Mesothelial cell of epicardium (in vitro differentiated cells): ENCODE results near the gene SLC23A2. TPM values are rescaled to one million over a fixed set of nuclear protein-coding genes. Genes with fewer than 3 reads are reported as not detected.
A peak's percentile ranks its signal among the peaks of the same experiment; 100 is the strongest.

ENCODE experiments used
- DNase-seq, 2 experiments: peaks; one replicate each; pipeline ENCODE4 v3.0.0; 2021; ENCODE audit warnings: low spot score in 2 of 2; ENCODE audit not compliant: unreplicated experiment in 2 of 2
- H3K27ac Mint-ChIP-seq: 2 replicates; pipeline ENCODE4 v1.8.0; 2021; ENCODE audit warnings: mixed read lengths
- H3K27me3 Mint-ChIP-seq: 2 replicates; pipeline ENCODE4 v1.8.0; 2021; ENCODE audit warnings: low read depth, mixed read lengths
- H3K36me3 Mint-ChIP-seq: 2 replicates; pipeline ENCODE4 v1.8.0; 2021; ENCODE audit warnings: mixed read lengths
- H3K4me1 Mint-ChIP-seq: 2 replicates; pipeline ENCODE4 v1.8.0; 2021; ENCODE audit warnings: mixed read lengths
- H3K4me3 Mint-ChIP-seq: 2 replicates; pipeline ENCODE4 v1.8.0; 2021; ENCODE audit warnings: mild to moderate bottlenecking, moderate library complexity, mixed read lengths
- H3K9me3 Mint-ChIP-seq: 2 replicates; pipeline ENCODE4 v1.8.0; 2021; ENCODE audit warnings: mixed read lengths
- total RNA-seq: library from RNA; stranded (reverse); gene quantifications from 3 replicates; pipeline ENCODE4 v1.2.1, GENCODE V29; 2021
- TF ChIP-seq, protein P1 (sequence below): fragments of 200-600 bp; sonication (generic); IDR thresholded peaks from one replicate; pipeline ENCODE4 v1.5.0; 2021; ENCODE audit warnings: antibody characterized with exemption; ENCODE audit not compliant: unreplicated experiment

The SLC23A2 gene
- total RNA-seq, 1 donor from 2014 or later: 33.7 TPM

DNA sequence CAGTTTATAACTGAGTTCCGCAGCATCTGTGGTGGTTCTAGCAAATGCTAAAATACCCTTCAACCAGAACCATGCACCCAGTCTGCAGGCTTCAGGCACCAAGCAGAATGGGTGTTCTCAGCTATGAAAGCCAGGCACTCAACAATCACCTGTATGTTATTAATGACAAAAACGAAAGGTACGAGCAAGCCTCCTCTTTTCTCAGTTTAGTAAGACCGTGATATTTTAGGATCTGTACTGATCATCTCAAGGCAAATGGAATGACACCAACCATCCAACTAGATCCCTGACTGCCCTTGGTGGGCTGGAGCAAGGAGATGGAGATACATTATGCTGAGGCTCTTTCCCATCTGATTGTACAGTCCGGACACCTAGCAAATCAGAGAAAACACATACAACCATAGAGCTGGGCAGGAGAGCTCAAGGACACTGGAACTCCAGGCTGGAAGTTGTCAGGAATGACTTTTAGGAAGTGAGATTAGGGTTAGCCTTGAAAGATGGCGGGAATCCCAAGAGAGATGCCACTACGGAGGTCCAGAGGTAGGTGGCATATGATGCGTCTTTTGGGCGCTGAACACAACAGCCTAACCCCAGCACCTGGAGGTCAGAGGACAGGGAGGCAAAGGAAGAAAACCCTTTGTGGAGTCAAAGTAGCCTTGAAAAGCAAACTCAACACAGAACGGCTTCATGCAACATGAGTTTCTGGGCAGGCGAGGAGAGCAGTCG is 33.4 kb downstream of the SLC23A2 start:
- TF ChIP-seq, protein P1, sequence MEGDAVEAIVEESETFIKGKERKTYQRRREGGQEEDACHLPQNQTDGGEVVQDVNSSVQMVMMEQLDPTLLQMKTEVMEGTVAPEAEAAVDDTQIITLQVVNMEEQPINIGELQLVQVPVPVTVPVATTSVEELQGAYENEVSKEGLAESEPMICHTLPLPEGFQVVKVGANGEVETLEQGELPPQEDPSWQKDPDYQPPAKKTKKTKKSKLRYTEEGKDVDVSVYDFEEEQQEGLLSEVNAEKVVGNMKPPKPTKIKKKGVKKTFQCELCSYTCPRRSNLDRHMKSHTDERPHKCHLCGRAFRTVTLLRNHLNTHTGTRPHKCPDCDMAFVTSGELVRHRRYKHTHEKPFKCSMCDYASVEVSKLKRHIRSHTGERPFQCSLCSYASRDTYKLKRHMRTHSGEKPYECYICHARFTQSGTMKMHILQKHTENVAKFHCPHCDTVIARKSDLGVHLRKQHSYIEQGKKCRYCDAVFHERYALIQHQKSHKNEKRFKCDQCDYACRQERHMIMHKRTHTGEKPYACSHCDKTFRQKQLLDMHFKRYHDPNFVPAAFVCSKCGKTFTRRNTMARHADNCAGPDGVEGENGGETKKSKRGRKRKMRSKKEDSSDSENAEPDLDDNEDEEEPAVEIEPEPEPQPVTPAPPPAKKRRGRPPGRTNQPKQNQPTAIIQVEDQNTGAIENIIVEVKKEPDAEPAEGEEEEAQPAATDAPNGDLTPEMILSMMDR: no peak
- DNase-seq: no peak
- H3K27ac Mint-ChIP-seq: no peak overlapping the region
- H3K36me3 Mint-ChIP-seq: peaks cover 15% of the 10 kb centered on the region
- H3K9me3 Mint-ChIP-seq: no peaks in the 10 kb centered on the region
- no peaks in the 10 kb centered on the region for H3K27me3 Mint-ChIP-seq
- no peak overlapping the region for H3K4me3 Mint-ChIP-seq
- H3K4me1 Mint-ChIP-seq: peaks cover 3% of the 10 kb centered on the region

DNA sequence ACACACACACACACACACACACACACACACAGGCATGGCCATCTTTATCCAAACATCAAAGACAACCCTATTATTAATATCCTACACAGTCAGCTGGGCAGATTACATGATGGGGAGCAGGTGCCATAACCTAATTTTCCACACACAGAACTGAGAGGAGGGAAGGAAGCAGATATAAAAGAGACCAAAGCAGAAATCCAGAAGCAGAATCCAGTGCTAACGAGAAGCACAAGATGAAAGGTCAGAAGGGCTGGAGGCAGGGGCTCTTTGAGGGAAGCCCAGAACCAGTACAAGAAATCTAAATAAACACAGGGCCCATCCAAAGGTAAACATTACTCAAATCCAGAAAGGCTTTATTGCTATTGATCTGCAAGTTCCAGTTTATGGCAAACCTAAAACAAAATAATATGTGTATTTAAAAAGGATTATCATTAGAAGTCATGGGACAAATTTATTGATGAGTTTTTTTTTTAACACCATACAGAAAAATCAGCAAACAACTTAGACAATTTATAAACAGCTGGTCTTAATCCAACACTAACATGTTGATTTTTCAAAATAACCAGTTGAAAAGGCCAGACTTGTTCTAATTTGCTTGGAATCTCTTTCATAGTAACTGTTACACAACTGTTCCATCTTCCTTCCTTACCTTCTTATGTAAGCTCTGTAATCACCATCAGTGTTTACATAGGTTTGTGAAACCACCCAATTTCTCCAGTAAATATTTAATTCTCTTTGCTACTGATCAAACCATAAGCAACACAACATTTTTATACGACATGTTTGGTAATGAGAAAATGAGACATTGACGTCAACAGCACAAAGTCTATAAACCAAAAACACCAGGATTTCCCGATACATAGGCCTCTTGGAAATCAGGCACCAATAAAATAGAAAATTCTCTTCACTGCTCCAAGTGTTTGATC is 34.2 kb downstream of the SLC23A2 start:
- H3K27ac Mint-ChIP-seq: no peak overlapping the region
- no peaks in the 10 kb centered on the region for H3K27me3 Mint-ChIP-seq
- no peak overlapping the region for H3K4me3 Mint-ChIP-seq
- no peak for DNase-seq
- TF ChIP-seq, protein P1: no peak
- peaks cover 4% of the 10 kb centered on the region for H3K4me1 Mint-ChIP-seq
- no peaks in the 10 kb centered on the region for H3K9me3 Mint-ChIP-seq
- H3K36me3 Mint-ChIP-seq: peaks cover 15% of the 10 kb centered on the region

DNA sequence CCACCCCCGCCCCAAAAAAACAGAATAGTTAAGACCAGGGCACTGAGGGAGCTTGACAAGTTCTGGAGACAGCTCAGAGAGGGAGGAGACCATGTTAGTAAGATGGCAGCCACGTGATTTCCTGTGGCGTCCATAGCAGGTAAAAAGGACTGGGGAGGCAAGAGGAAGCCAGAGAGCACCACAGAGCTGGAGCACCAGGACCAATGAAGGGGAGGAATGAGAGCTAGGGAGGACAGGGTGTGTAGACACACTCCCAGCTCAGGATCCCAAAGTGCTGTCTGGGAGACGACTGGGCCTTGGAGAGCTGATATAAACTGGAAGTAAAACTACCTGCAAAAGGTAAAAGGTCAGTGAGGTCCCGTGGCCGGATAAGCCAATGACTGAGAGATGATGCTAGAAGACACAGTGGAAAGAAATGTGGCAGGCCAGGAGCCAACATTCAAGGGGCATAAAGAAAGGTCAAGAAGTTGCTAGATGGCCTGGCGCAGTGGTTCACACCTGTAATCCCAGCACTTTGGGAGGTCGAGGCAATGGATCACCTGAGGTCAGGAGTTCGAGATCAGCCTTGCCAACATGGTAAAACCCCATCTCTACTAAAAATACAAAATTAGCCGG is 39.0 kb downstream of the SLC23A2 start:
- Mint-ChIP-seq H3K27ac (no peak overlapping the region), H3K4me1 (peaks cover 11% of the 10 kb centered on the region), H3K27me3 (no peaks in the 10 kb centered on the region), H3K4me3 (no peak overlapping the region), H3K9me3 (no peaks in the 10 kb centered on the region), H3K36me3 (no peaks in the 10 kb centered on the region)
- no peak for DNase-seq
- TF ChIP-seq, protein P1: no peak

DNA sequence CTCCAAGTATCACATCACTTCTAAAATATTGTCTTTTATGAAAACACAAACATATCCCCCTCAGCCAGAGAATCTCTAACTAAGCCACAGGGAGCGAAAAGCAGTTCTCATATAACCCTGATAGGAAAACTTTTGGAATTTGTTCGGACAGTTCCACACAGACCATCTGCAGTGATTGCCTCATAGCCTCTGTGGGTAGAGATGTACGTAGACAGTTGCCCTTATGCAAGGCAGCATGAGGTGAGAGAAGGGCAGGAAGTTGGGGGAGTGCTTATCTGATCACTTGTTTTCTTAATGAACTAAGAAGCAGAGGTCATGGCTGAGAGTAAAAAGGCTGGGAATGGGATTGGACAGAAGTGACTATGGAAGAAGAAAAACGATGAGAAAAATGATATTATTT is 39.6 kb downstream of the SLC23A2 start:
- no peaks in the 10 kb centered on the region for H3K9me3 Mint-ChIP-seq
- no peaks in the 10 kb centered on the region for H3K36me3 Mint-ChIP-seq
- peak overlapping the region; percentile 35 for H3K27ac Mint-ChIP-seq
- no peak overlapping the region for H3K4me3 Mint-ChIP-seq
- no peaks in the 10 kb centered on the region for H3K27me3 Mint-ChIP-seq
- peaks cover 11% of the 10 kb centered on the region for H3K4me1 Mint-ChIP-seq
- TF ChIP-seq, protein P1: no peak
- DNase-seq: no peak

DNA sequence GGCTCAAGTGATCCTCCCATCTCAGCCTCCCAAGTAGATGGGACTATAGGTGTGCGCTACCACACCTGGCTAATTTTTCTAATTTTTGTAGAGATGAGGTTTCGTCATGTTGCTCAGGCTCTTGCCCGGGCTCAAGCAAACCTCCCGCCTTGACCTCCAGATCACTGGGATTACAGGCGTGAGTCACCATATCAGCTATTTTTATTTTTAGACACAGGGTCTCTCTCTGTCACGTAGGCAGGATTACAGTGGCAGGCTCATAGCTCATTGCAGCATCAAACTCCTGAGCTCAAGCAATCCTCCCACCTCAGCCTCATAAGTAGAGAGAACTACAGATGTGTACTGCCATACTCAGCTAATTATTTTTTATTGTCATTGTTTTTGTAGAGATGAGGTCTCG is 41.7 kb downstream of the SLC23A2 start:
- Mint-ChIP-seq H3K9me3 (no peaks in the 10 kb centered on the region), H3K4me1 (peaks cover 11% of the 10 kb centered on the region), H3K36me3 (no peaks in the 10 kb centered on the region), H3K4me3 (no peak overlapping the region), H3K27me3 (no peaks in the 10 kb centered on the region), H3K27ac (no peak overlapping the region)
- TF ChIP-seq, protein P1: no peak
- DNase-seq: no peak
